OCI-LY7 (cell line): ENCODE measurements around the gene DNAH8. TPM values are rescaled to one million over a fixed set of nuclear protein-coding genes. Genes with fewer than 3 reads are reported as not detected.

Source experiments
- BruUV-seq: library from RNA; stranded (reverse); fragments of 400-500 nt; replicated peaks from 2 replicates; lab custom pipeline; 2021; lab: Mats Ljungman, UMichigan
- CTCF ChIA-PET: fragments of 300-600 bp; sonication (Branson Sonifier 250); formaldehyde crosslinking; loops from one replicate; lab custom pipeline; 2022; ENCODE audit warnings: antibody characterized with exemption; ENCODE audit not compliant: unreplicated experiment; lab: Charles Lee
- POLR2A ChIA-PET: fragments of 300-600 bp; sonication (Branson Sonifier 250); formaldehyde crosslinking; loops from one replicate; lab custom pipeline; 2022; ENCODE audit warnings: antibody characterized with exemption; lab: Charles Lee
- DNase-seq: peaks from one replicate; pipeline ENCODE4 v3.0.0-alpha.2; 2015; ENCODE audit warnings: low spot score
- H2AFZ ChIP-seq: fragments of 200-600 bp; sonication (generic), shearing (Covaris generic); 2 replicates; pipeline ENCODE4 v1.6.1; 2014; ENCODE audit warnings: mild to moderate bottlenecking, antibody characterized with exemption, low read length, moderate library complexity
- H3K27ac ChIP-seq: fragments of 200-600 bp; sonication (generic); 2 replicates; pipeline ENCODE4 v1.5.1; 2014; ENCODE audit warnings: mixed run types, low read depth, mild to moderate bottlenecking, moderate library complexity, low read length, inconsistent platforms; ENCODE audit not compliant: poor library complexity, severe bottlenecking
- H3K36me3 ChIP-seq: fragments of 200-600 bp; sonication (generic); 2 replicates; pipeline ENCODE4 v1.6.1; 2014; ENCODE audit warnings: mild to moderate bottlenecking, antibody characterized with exemption, low read length, moderate library complexity, mixed read lengths; ENCODE audit not compliant: insufficient read depth
- H3K4me1 ChIP-seq: fragments of 200-600 bp; sonication (generic); 2 replicates; pipeline ENCODE4 v1.5.1; 2014; ENCODE audit warnings: mild to moderate bottlenecking, low read length; ENCODE audit not compliant: insufficient read depth, poor library complexity, severe bottlenecking
- H3K4me2 ChIP-seq: fragments of 200-600 bp; sonication (generic); 2 replicates; pipeline ENCODE4 v1.6.1; 2014; ENCODE audit warnings: mild to moderate bottlenecking, low read length
- H3K4me3 ChIP-seq: fragments of 200-600 bp; sonication (generic); 2 replicates; pipeline ENCODE4 v1.5.1; 2014; ENCODE audit warnings: mild to moderate bottlenecking, low read depth, low read length; ENCODE audit not compliant: poor library complexity, severe bottlenecking
- H3K79me2 ChIP-seq: fragments of 200-600 bp; sonication (generic); 2 replicates; pipeline ENCODE4 v1.6.1; 2016; ENCODE audit warnings: low read depth, mild to moderate bottlenecking, low read length, moderate library complexity, mixed read lengths; ENCODE audit not compliant: insufficient read depth
- H3K9me2 ChIP-seq: fragments of 200-600 bp; sonication (generic); 2 replicates; pipeline ENCODE4 v1.6.1; 2016; ENCODE audit warnings: mild to moderate bottlenecking, low read length, mixed read lengths; ENCODE audit not compliant: insufficient read depth
- H3K9me3 ChIP-seq: fragments of 200-600 bp; sonication (generic); 2 replicates; pipeline ENCODE4 v1.6.1; 2014; ENCODE audit warnings: mild to moderate bottlenecking, mixed run types, low read length, mixed read lengths
- H4K20me1 ChIP-seq: fragments of 200-600 bp; sonication (generic); 2 replicates; pipeline ENCODE4 v1.6.1; 2014; ENCODE audit warnings: mild to moderate bottlenecking, antibody characterized with exemption, low read length, moderate library complexity, mixed read lengths; ENCODE audit not compliant: insufficient read depth
- CTCF ChIP-seq: fragments of 200-600 bp; sonication (generic); conservative IDR thresholded peaks from 2 replicates; pipeline ENCODE4 v1.5.1; 2014; ENCODE audit warnings: mild to moderate bottlenecking, antibody characterized with exemption, low read length, moderate library complexity, mixed read lengths
- EZH2phosphoT487 ChIP-seq: fragments of 200-600 bp; sonication (generic); IDR thresholded peaks from 2 replicates; pipeline ENCODE4 v1.6.1; 2018; ENCODE audit warnings: low read depth, borderline replicate concordance, mild to moderate bottlenecking, mixed run types, antibody characterized with exemption, low read length, moderate library complexity, mixed read lengths
- intact Hi-C: fragments of 100-400 bp; cut with micrococcal nuclease; formaldehyde crosslinking; loops from one replicate; pipeline ENCODE4 v1.10.0; 2022; ENCODE audit not compliant: unreplicated experiment
- total RNA-seq, 2 experiments: library from RNA; depleted of rRNA in 1 of 2; stranded (reverse); fragments of >200 nt in 1 of 2; shearing (Covaris generic) in 1 of 2; gene quantifications; 2 replicates each; pipeline ENCODE4 v1.2.3, GENCODE V29; 2014 to 2022

The DNAH8 gene
- total RNA-seq, 2 experiments from 2014 or later = not detected

GRCh38 chr6:38814761-38815160, 99.7 kb downstream of the DNAH8 start:
- no peak overlapping the region for H2AFZ ChIP-seq
- intact Hi-C loops = no loop called here
- DNase-seq = no peak
- no peaks in the 10 kb centered on the region for H3K79me2 ChIP-seq
- no peak overlapping the region for H3K4me2 ChIP-seq
- H3K36me3 ChIP-seq = no peaks in the 10 kb centered on the region
- H3K9me3 ChIP-seq = no peaks in the 10 kb centered on the region
- no peaks in the 10 kb centered on the region; the same call in 1 of the 2 replicates for H4K20me1 ChIP-seq
- no peak overlapping the region for H3K27ac ChIP-seq
- H3K4me3 ChIP-seq = no peak overlapping the region
- BruUV-seq = no TSS peak
- CTCF ChIA-PET = no interaction called here
- TF ChIP-seq CTCF = no peak
- TF ChIP-seq EZH2phosphoT487 = no peak
- no peaks in the 10 kb centered on the region for H3K4me1 ChIP-seq
- no peaks in the 10 kb centered on the region for H3K9me2 ChIP-seq
- POLR2A ChIA-PET = interaction anchor here (0.6 kb wide), 1 partner anchor 988 kb away, joined by 3 read pairs; no protein-coding TSS in a partner anchor

GRCh38 chr6:38815250-38815649, 100.1 kb downstream of the DNAH8 start:
- DNase-seq = no peak
- TF ChIP-seq EZH2phosphoT487 (no peak), CTCF (no peak)
- no TSS peak for BruUV-seq
- Histone ChIP-seq H3K79me2 (no peaks in the 10 kb centered on the region), H3K4me2 (no peak overlapping the region), H4K20me1 (no peaks in the 10 kb centered on the region; the same call in 1 of the 2 replicates), H3K4me3 (no peak overlapping the region), H3K9me2 (no peaks in the 10 kb centered on the region), H3K27ac (no peak overlapping the region), H3K36me3 (no peaks in the 10 kb centered on the region), H2AFZ (no peak overlapping the region), H3K9me3 (no peaks in the 10 kb centered on the region), H3K4me1 (no peaks in the 10 kb centered on the region)
- CTCF ChIA-PET = no interaction called here
- intact Hi-C loops = no loop called here
- POLR2A ChIA-PET = interaction anchor here (0.6 kb wide), 1 partner anchor 988 kb away, joined by 3 read pairs; no protein-coding TSS in a partner anchor

- H3K27ac ChIP-seq = no peak overlapping the region
- H3K4me2 ChIP-seq = no peak overlapping the region
- no peaks in the 10 kb centered on the region for H3K4me1 ChIP-seq
- intact Hi-C loops = no loop called here
- no peak for TF ChIP-seq EZH2phosphoT487
- BruUV-seq = no TSS peak
- no peak overlapping the region for H3K4me3 ChIP-seq
- no peaks in the 10 kb centered on the region for H3K79me2 ChIP-seq
- H3K9me3 ChIP-seq = no peaks in the 10 kb centered on the region
- POLR2A ChIA-PET = no interaction called here
- no peaks in the 10 kb centered on the region for H3K9me2 ChIP-seq
- no peaks in the 10 kb centered on the region for H3K36me3 ChIP-seq
- CTCF ChIA-PET = no interaction called here
- DNase-seq = no peak
- H4K20me1 ChIP-seq = no peaks in the 10 kb centered on the region; the same call in 1 of the 2 replicates
- no peak overlapping the region for H2AFZ ChIP-seq
These were observed 103.6 kb downstream of the DNAH8 start for GRCh38 chr6:38818691-38819090.
